Measurements from ENCODE around the gene PPP2R3A.
A peak's percentile ranks its signal among the peaks of the same experiment; 100 is the strongest.

The PPP2R3A gene

GRCh38 chr3:136134091-136134490 lies 168.6 kb downstream of the PPP2R3A start:
- TF ChIP-seq CTCF (conservative IDR thresholded peaks at IDR 0.05; ENCODE audit: low read length), result no peak
- TF ChIP-seq EZH2phosphoT487 (IDR thresholded peaks at IDR 0.05; ENCODE audit: borderline replicate concordance), result no peak
- Histone ChIP-seq H4K20me1 (ENCODE audit: insufficient read depth, low read length, poor library complexity, severe bottlenecking) (no peaks in the 10 kb centered on the region), H3K9ac (ENCODE audit: low read depth, low read length, poor library complexity, severe bottlenecking) (peak overlapping the region; percentile 65), H3K36me3 (ENCODE audit: insufficient read depth, low read length) (no peaks in the 10 kb centered on the region), H3F3A (ENCODE audit: low read depth) (peaks cover 8% of the 10 kb centered on the region; the same call in 1 of the 2 replicates), H3K9me3 (ENCODE audit: insufficient read depth, low read depth, low read length) (no peaks in the 10 kb centered on the region), H3K4me2 (ENCODE audit: low read depth, low read length, poor library complexity, severe bottlenecking) (peak overlapping the region; percentile 73), H3K4me3 (ENCODE audit: low read length, poor library complexity, severe bottlenecking) (peak overlapping the region; percentile 56), H3K9me2 (replicated peaks; ENCODE audit: low read depth, low read length) (no peaks in the 10 kb centered on the region), H2AFZ (ENCODE audit: low read length) (no peak overlapping the region), H3K79me2 (ENCODE audit: insufficient read depth, low read length) (no peaks in the 10 kb centered on the region), H3K27me3 (ENCODE audit: insufficient read depth, low read length, poor library complexity, severe bottlenecking) (no peaks in the 10 kb centered on the region), H3K4me1 (ENCODE audit: insufficient read depth, low read length, poor library complexity, severe bottlenecking) (peaks cover 56% of the 10 kb centered on the region)

GRCh38 chr3:136135039-136135802 lies 169.7 kb downstream of the PPP2R3A start:
- H3K4me3 ChIP-seq (ENCODE audit: low read length, poor library complexity, severe bottlenecking), result peak overlapping the region; percentile 56
- H3K9ac ChIP-seq (ENCODE audit: low read depth, low read length, poor library complexity, severe bottlenecking), result peak overlapping the region; percentile 65
- H3K4me2 ChIP-seq (ENCODE audit: low read depth, low read length, poor library complexity, severe bottlenecking), result peak overlapping the region; percentile 73

DNA sequence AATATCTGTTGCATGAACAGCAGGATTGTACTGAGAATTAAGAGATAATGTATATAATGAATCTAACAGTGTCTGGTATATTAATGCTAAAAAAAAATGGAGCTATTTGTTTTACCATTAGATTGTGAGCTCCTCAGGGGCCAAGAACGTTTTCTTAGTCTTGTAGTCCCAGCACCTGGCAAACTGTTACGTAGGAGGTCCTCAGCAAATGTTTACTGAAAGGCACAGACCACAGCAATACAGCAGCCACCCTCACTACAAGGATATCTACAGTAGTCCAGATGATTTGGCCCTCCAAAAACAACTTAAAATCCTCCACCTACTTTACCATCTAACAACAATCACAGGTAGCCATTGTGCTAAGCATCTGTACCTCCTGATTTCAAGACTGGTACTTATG lies 170.9 kb downstream of the PPP2R3A start:
- H2AFZ ChIP-seq (ENCODE audit: low read length), result no peak overlapping the region
- peaks cover 63% of the 10 kb centered on the region for H3K4me1 ChIP-seq (ENCODE audit: insufficient read depth, low read length, poor library complexity, severe bottlenecking)
- no peak overlapping the region for H3K4me3 ChIP-seq (ENCODE audit: low read length, poor library complexity, severe bottlenecking)
- H3K9me3 ChIP-seq (ENCODE audit: insufficient read depth, low read depth, low read length), result no peaks in the 10 kb centered on the region
- H3K9me2 ChIP-seq (replicated peaks; ENCODE audit: low read depth, low read length), result no peaks in the 10 kb centered on the region
- no peaks in the 10 kb centered on the region for H4K20me1 ChIP-seq (ENCODE audit: insufficient read depth, low read length, poor library complexity, severe bottlenecking)
- H3K79me2 ChIP-seq (ENCODE audit: insufficient read depth, low read length), result no peaks in the 10 kb centered on the region
- H3K36me3 ChIP-seq (ENCODE audit: insufficient read depth, low read length), result no peaks in the 10 kb centered on the region
- peaks cover 8% of the 10 kb centered on the region; the same call in 1 of the 2 replicates for H3F3A ChIP-seq (ENCODE audit: low read depth)
- H3K4me2 ChIP-seq (ENCODE audit: low read depth, low read length, poor library complexity, severe bottlenecking), result peak overlapping the region; percentile 31
- no peak overlapping the region for H3K9ac ChIP-seq (ENCODE audit: low read depth, low read length, poor library complexity, severe bottlenecking)
- no peak for TF ChIP-seq CTCF (conservative IDR thresholded peaks at IDR 0.05; ENCODE audit: low read length)
- no peak for TF ChIP-seq EZH2phosphoT487 (IDR thresholded peaks at IDR 0.05; ENCODE audit: borderline replicate concordance)
- H3K27me3 ChIP-seq (ENCODE audit: insufficient read depth, low read length, poor library complexity, severe bottlenecking), result no peaks in the 10 kb centered on the region

More at GRCh38 chr3:136135039-136135802, 169.7 kb downstream of the PPP2R3A start:
- Histone ChIP-seq H3K27me3 (ENCODE audit: insufficient read depth, low read length, poor library complexity, severe bottlenecking) (no peaks in the 10 kb centered on the region), H3K9me3 (ENCODE audit: insufficient read depth, low read depth, low read length) (no peaks in the 10 kb centered on the region), H4K20me1 (ENCODE audit: insufficient read depth, low read length, poor library complexity, severe bottlenecking) (no peaks in the 10 kb centered on the region), H3K36me3 (ENCODE audit: insufficient read depth, low read length) (no peaks in the 10 kb centered on the region), H3K79me2 (ENCODE audit: insufficient read depth, low read length) (no peaks in the 10 kb centered on the region), H3K9me2 (replicated peaks; ENCODE audit: low read depth, low read length) (no peaks in the 10 kb centered on the region), H3K4me1 (ENCODE audit: insufficient read depth, low read length, poor library complexity, severe bottlenecking) (peaks cover 57% of the 10 kb centered on the region), H3F3A (ENCODE audit: low read depth) (peaks cover 8% of the 10 kb centered on the region; the same call in 1 of the 2 replicates), H2AFZ (ENCODE audit: low read length) (peak overlapping the region; percentile 37; the same call in 1 of the 2 replicates)
- TF ChIP-seq CTCF (conservative IDR thresholded peaks at IDR 0.05; ENCODE audit: low read length), result no peak
- no peak for TF ChIP-seq EZH2phosphoT487 (IDR thresholded peaks at IDR 0.05; ENCODE audit: borderline replicate concordance)

Data from Loucy (cell line).